K562 (cell line): Measurements from ENCODE around the gene STX11. TPM values are rescaled to one million over a fixed set of nuclear protein-coding genes. Genes with fewer than 3 reads are reported as not detected.
A peak's percentile ranks its signal among the peaks of the same experiment; 100 is the strongest.

ENCODE experiments used
- ATAC-seq: fragments of 200-7000 bp; cut with Tn5 transposase; 3 replicates; pipeline ENCODE4 v1.9.1; 2020; ENCODE audit warnings: moderate library complexity
- BruUV-seq: library from RNA; stranded (reverse); fragments of 400-500 nt; replicated peaks from 2 replicates; lab custom pipeline; 2021; lab: Mats Ljungman, UMichigan
- CTCF ChIA-PET: fragments of 300-600 bp; formaldehyde crosslinking; extraction: SDS; loops from one replicate; lab custom pipeline; 2021; ENCODE audit warnings: low intra/inter-chr PET ratio; lab: Yijun Ruan, JAX
- POLR2A ChIA-PET: fragments of 300-600, 350-650 bp; sonication (Branson Sonifier 250); formaldehyde crosslinking; extraction: SDS; loops from one replicate; lab custom pipeline; 2021; ENCODE audit warnings: antibody characterized with exemption, inconsistent platforms; lab: Yijun Ruan, JAX
- DNase-seq, 4 experiments: peaks; one replicate each; pipeline versions ENCODE4 v3.0.0 to v3.0.0-alpha.2; 2011 to 2018; ENCODE audit warnings: low spot score in 3 of 4, mixed read lengths in 3 of 4; ENCODE audit errors: extremely low read depth in 1 of 4
- FAIRE-seq: peaks from 2 replicates; lab custom pipeline; 2011; peaks lifted over from hg19 to GRCh38; lab: Jason Lieb, UNC
- H2AFZ ChIP-seq: 2 replicates; pipeline ENCODE4 v1.6.0; 2011; ENCODE audit warnings: low read depth, low read length, control low read depth, inconsistent platforms
- H3K27ac ChIP-seq: fragments of 200-600 bp; 3 replicates; pipeline ENCODE4 v1.8.0; 2011; ENCODE audit warnings: low read depth, mild to moderate bottlenecking, control low read depth, inconsistent platforms, low read length, moderate library complexity, mixed read lengths; ENCODE audit errors: extremely low read depth
- H3K27me3 ChIP-seq, 2 experiments: fragments of 300-600 bp in 1 of 2; 2 replicates in 1 of 2; 3 replicates in 1 of 2; pipeline versions ENCODE4 v1.6.0 to v1.8.0; 2011; ENCODE audit warnings: inconsistent platforms in 2 of 2, low read length in 2 of 2, mild to moderate bottlenecking in 1 of 2, mixed read lengths in 1 of 2, moderate library complexity in 1 of 2; ENCODE audit not compliant: control insufficient read depth in 2 of 2, insufficient read depth in 2 of 2
- H3K36me3 ChIP-seq: fragments of 300-600 bp; 3 replicates; pipeline ENCODE4 v1.8.0; 2011; ENCODE audit warnings: mild to moderate bottlenecking, low read length, inconsistent platforms; ENCODE audit not compliant: control insufficient read depth, insufficient read depth
- H3K4me1 ChIP-seq, 2 experiments: fragments of 200-600 bp in 1 of 2; replicated peaks in 1 of 2; 2 replicates in 1 of 2; 3 replicates in 1 of 2; pipeline versions ENCODE4 v1.5.1 to v1.8.0; 2011; ENCODE audit warnings: inconsistent platforms in 2 of 2, low read length in 2 of 2, mild to moderate bottlenecking in 1 of 2, mixed read lengths in 1 of 2, moderate library complexity in 1 of 2; ENCODE audit not compliant: control insufficient read depth in 2 of 2, insufficient read depth in 2 of 2
- H3K4me2 ChIP-seq: 2 replicates; pipeline ENCODE4 v1.6.1; 2011; ENCODE audit warnings: low read length, control low read depth, inconsistent platforms, mixed read lengths; ENCODE audit not compliant: insufficient read depth
- H3K4me3 ChIP-seq: fragments of 200-600 bp; sonication (generic), shearing (Covaris generic); 2 replicates; pipeline ENCODE4 v1.5.1; 2016; ENCODE audit warnings: control low read depth, inconsistent platforms
- H3K79me2 ChIP-seq: fragments of 200-600 bp; 3 replicates; pipeline ENCODE4 v1.8.0; 2011; ENCODE audit warnings: low read length, inconsistent platforms; ENCODE audit not compliant: control insufficient read depth, insufficient read depth
- H3K9ac ChIP-seq, 2 experiments: 2 replicates each; pipeline versions ENCODE4 v1.6.0 to v1.6.1; 2011; ENCODE audit warnings: low read depth in 2 of 2, low read length in 2 of 2, control low read depth in 1 of 2, inconsistent platforms in 1 of 2, mild to moderate bottlenecking in 1 of 2, mixed read lengths in 1 of 2; ENCODE audit not compliant: insufficient read depth in 1 of 2
- H3K9me1 ChIP-seq: one replicate; pipeline ENCODE4 v1.6.0; 2011; ENCODE audit warnings: inconsistent platforms, mild to moderate bottlenecking, low read length, moderate library complexity; ENCODE audit not compliant: control insufficient read depth, insufficient read depth
- H3K9me3 ChIP-seq: replicated peaks from 2 replicates; pipeline ENCODE4 v1.5.1; 2011; ENCODE audit warnings: low read depth, low read length, inconsistent platforms; ENCODE audit not compliant: control insufficient read depth, insufficient read depth
- H4K20me1 ChIP-seq: replicated peaks from 2 replicates; pipeline ENCODE4 v1.6.1; 2011; ENCODE audit warnings: low read length, inconsistent platforms, mixed read lengths; ENCODE audit not compliant: control insufficient read depth, insufficient read depth
- CAMTA2 ChIP-seq: fragments of 250-450 bp; sonication (Bioruptor Pico); conservative IDR thresholded peaks from 2 replicates; pipeline ENCODE4 v1.5.1; 2022
- KHSRP ChIP-seq: fragments of 450-650 bp; IDR thresholded peaks from 2 replicates; pipeline ENCODE4 v1.6.1; 2017
- MCM3 ChIP-seq: fragments of 450-650 bp; IDR thresholded peaks from 2 replicates; pipeline ENCODE4 v1.6.1; 2016
- POLR2B ChIP-seq: fragments of 450-650 bp; IDR thresholded peaks from 2 replicates; pipeline ENCODE4 v1.6.1; 2018; ENCODE audit warnings: low read depth; ENCODE audit not compliant: partially characterized antibody
- TBL1XR1 ChIP-seq, 2 experiments: IDR thresholded peaks; 2 replicates each; pipeline ENCODE4 v1.6.1; 2012; ENCODE audit warnings: improper control_type of control experiment in 2 of 2, low read length in 2 of 2, mild to moderate bottlenecking in 1 of 2
- ZBTB9 ChIP-seq: fragments of 450-650 bp; formaldehyde crosslinking; IDR thresholded peaks from 2 replicates; pipeline ENCODE4 v1.4.0; 2020; ENCODE audit warnings: mild to moderate bottlenecking, moderate library complexity
- WGBS: fragments of 100-300 bp; shearing (Covaris generic); methylation state at CpG from one replicate; pipeline ENCODE4 v1.1.6; 2016; ENCODE audit warnings: low coverage, mixed read lengths; ENCODE audit not compliant: insufficient coverage; ENCODE audit errors: missing lambda C conversion rate; 5-methylcytosine and 5-hydroxymethylcytosine counted together
- in situ Hi-C: fragments of 300-500 bp; cut with MboI; formaldehyde crosslinking; loops from 4 replicates; pipeline ENCODE4 v1.15.0; 2018; ENCODE audit warnings: inconsistent platforms, mixed read lengths
- intact Hi-C: fragments of 100-400 bp; cut with micrococcal nuclease; formaldehyde crosslinking; loops from 2 replicates; pipeline ENCODE4 v1.14.2; 2022
- polyA plus RNA-seq, 8 experiments: library from polyadenylated mRNA; depleted of rRNA in 4 of 8; stranded (reverse) in 5 of 8; unstranded in 3 of 8; fragments of >200 nt; fragmentation: Nextera tagmentation in 2 of 8; fragmentation: Illumina TruSeq in 1 of 8; extraction: Ambion mirVana in 2 of 8; extraction: Trizol in 1 of 8; gene quantifications; 2 replicates each; pipeline versions ENCODE4 v1.2.1 to v1.2.3, GENCODE V29; 2011 to 2014; ENCODE audit warnings: inconsistent platforms in 1 of 8, missing spikeins in 1 of 8
- total RNA-seq, 7 experiments: library from RNA; depleted of rRNA in 6 of 7; stranded (reverse); fragments of >200 nt in 6 of 7; fragmentation: Illumina TruSeq in 2 of 7; extraction: Trizol in 2 of 7; gene quantifications; 2 replicates each; pipeline versions ENCODE4 v1.2.1 to v1.2.3, GENCODE V29; 2011 to 2021; ENCODE audit warnings: low replicate concordance in 1 of 7

Gene STX11
- total and polyA plus RNA-seq, 9 of the 15 experiments (the other 6 are each of a cell fraction or from before 2014, with no cell fraction given) = 0.06 to 0.73 (median 0.40) TPM

DNA sequence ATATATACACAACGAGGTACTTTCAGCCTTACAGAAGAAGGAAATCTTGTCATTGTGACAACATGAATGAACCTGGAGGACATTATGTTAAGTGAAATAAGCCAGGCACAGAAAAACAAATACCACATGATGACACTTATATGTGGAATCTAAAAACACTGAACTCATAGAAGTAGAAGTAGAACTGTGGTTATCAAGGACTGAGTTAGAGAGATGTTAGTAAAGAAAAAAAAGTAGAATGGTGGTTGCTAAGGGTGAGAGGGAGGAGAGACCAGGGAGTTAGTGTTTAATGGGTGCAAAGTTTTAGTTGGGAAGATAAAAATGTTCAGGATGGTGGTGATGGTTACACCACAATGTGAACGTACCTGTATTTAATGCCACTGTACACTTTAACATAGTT is 4.8 kb upstream of the STX11 start:
- ATAC-seq (no peak), DNase-seq (peak in 1 of 4 experiments; percentile 1), FAIRE-seq (no peak)
- Histone ChIP-seq H3K36me3 (no peaks in the 10 kb centered on the region), H3K4me3 (no peak overlapping the region), H3K9me3 (no peaks in the 10 kb centered on the region), H3K27ac (no peak overlapping the region), H3K9me1 (no peaks in the 10 kb centered on the region), H2AFZ (no peak overlapping the region), H3K4me1 (peaks cover 0 to 13% of the 10 kb centered on the region in 2 experiments; a peak in 3 of 5 replicates), H4K20me1 (no peaks in the 10 kb centered on the region), H3K9ac (no peak overlapping the region), H3K79me2 (no peaks in the 10 kb centered on the region), H3K4me2 (no peak overlapping the region), H3K27me3 (peaks cover 13 to 19% of the 10 kb centered on the region in 2 experiments; a peak in 4 of 5 replicates)
- no TSS peak for BruUV-seq
- intact Hi-C loops (no loop called here), in situ Hi-C loops (no loop called here)
- ChIA-PET POLR2A (no interaction called here), CTCF (no interaction called here)
- TF ChIP-seq TBL1XR1 (IDR thresholded peaks at IDR 0.05; ENCODE audit: low read length in 2 of 2) (no peak), MCM3 (0 out of 2 replicates have a peak, but pooled peaks have one; percentile 43), CAMTA2 (CRISPR knock-in tag) (no peak)
- WGBS = 2% methylated on average over 2 of the region's 2 CpGs

- Histone ChIP-seq H3K36me3 (no peaks in the 10 kb centered on the region), H3K4me1 (peaks cover 7 to 16% of the 10 kb centered on the region in 2 experiments; a peak in 4 of 5 replicates), H3K4me2 (no peak overlapping the region), H3K27ac (no peak overlapping the region), H3K9ac (no peak overlapping the region), H3K4me3 (no peak overlapping the region), H3K79me2 (no peaks in the 10 kb centered on the region), H4K20me1 (no peaks in the 10 kb centered on the region), H3K27me3 (peaks cover 17 to 29% of the 10 kb centered on the region in 2 experiments; a peak in 4 of 5 replicates), H2AFZ (no peak overlapping the region), H3K9me3 (no peaks in the 10 kb centered on the region), H3K9me1 (no peaks in the 10 kb centered on the region)
- DNase-seq = no peak
- no peak for TF ChIP-seq KHSRP
- no peak for TF ChIP-seq ZBTB9 (CRISPR knock-in tag)
- TF ChIP-seq POLR2B = no peak
- in situ Hi-C loops = no loop called here
- BruUV-seq = no TSS peak
- intact Hi-C loops = no loop called here
- POLR2A ChIA-PET = interaction anchor here (1.2 kb wide), 1 partner anchor 32 kb away, joined by 3 read pairs; no protein-coding TSS in a partner anchor
- WGBS = 38% methylated on average over 4 of the region's 4 CpGs
- FAIRE-seq = no peak
- CTCF ChIA-PET = no interaction called here
- no peak for ATAC-seq
These were observed 1.4 kb upstream of the STX11 start for GRCh38 chr6:144148886-144149285.
